Right forelimb (tissue), 1 donor: Measurements from ENCODE around the gene CFB.
"Not testable (repeated sequence)": the region's sequence is repeated elsewhere in the genome, so short reads cannot be mapped to it uniquely, and the experiment has no call there.

Experiments used
- DNase-seq: peaks from one replicate; pipeline ENCODE4 v3.0.0-alpha.2; 2018

CFB gene

DNA sequence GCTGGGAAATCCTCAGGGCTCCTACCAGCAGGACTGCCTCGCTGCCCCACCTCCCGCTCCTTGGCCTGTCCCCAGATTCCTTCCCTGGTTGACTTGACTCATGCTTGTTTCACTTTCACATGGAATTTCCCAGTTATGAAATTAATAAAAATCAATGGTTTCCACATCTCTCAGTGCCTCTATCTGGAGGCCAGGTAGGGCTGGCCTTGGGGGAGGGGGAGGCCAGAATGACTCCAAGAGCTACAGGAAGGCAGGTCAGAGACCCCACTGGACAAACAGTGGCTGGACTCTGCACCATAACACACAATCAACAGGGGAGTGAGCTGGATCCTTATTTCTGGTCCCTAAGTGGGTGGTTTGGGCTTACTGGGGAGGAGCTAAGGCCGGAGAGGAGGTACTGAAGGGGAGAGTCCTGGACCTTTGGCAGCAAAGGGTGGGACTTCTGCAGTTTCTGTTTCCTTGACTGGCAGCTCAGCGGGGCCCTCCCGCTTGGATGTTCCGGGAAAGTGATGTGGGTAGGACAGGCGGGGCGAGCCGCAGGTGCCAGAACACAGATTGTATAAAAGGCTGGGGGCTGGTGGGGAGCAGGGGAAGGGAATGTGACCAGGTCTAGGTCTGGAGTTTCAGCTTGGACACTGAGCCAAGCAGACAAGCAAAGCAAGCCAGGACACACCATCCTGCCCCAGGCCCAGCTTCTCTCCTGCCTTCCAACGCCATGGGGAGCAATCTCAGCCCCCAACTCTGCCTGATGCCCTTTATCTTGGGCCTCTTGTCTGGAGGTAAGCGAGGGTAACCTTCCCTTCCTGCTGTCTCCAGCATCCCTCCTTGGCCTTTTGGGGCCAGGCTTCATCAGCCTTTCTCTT is at the start of gene CFB:
CFB (plus strand) TSS at position 589 of the 863 bp plus-strand sequence; CDS start at position 716, 127 bp downstream.
- DNase-seq: peak; percentile 60

DNA sequence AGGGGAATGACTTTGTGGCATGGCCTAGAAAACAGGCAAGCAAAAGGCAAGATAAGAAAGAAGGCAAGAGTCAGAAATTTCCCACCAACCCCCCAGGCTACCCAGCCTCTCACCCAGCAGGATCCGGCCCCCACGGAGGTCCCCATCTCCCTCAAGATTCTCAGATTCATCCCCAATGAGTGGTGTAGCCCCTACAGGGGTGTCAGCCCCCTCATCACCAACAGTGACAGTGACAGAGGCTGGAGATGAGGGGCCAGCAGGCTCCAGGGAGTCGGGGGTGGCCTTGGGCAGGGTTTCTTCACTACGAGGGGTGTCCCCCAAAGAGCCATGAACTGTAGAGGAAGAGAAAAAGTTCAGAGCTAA is 49.4 kb upstream of the CFB start:
- DNase-seq: no peak

DNA sequence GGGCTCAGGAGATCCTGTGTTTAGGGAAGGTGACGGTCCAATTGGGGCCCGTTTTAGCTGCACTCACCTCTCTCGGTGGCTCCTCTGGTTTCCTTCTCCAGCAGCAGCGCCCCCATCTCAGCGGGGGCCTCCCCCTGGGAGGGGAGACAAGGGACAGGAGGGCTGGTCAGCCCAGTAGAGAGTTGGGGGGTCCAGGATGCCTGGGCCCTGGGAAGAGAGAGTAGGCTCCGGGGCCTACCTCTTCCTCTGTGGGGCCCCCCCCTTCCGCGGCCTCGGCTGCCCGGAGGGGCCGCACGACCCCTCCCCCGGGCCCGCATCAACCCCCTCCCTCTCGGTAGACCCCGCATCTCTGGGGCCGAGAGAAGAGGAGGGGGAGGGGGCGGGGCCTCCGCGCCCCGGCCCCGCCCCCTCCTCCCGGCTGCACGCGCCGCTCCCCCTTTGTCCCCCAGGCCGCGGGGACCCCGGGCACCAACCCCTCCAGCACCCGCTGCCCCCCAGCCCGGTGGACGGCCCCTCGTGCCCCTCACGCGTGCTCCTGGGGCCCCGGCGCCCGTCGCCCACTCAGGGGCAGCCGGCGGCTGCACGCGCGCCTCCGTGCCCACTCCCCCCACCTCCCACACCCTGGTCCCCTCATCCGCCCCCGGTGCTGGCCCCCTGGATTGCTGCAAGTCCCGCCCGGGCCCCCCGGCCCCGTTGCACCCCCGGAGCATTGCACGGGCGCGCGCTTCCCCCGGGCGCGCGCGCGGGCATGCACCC is 48.9 kb upstream of the CFB start:
- DNase-seq: no peak

DNA sequence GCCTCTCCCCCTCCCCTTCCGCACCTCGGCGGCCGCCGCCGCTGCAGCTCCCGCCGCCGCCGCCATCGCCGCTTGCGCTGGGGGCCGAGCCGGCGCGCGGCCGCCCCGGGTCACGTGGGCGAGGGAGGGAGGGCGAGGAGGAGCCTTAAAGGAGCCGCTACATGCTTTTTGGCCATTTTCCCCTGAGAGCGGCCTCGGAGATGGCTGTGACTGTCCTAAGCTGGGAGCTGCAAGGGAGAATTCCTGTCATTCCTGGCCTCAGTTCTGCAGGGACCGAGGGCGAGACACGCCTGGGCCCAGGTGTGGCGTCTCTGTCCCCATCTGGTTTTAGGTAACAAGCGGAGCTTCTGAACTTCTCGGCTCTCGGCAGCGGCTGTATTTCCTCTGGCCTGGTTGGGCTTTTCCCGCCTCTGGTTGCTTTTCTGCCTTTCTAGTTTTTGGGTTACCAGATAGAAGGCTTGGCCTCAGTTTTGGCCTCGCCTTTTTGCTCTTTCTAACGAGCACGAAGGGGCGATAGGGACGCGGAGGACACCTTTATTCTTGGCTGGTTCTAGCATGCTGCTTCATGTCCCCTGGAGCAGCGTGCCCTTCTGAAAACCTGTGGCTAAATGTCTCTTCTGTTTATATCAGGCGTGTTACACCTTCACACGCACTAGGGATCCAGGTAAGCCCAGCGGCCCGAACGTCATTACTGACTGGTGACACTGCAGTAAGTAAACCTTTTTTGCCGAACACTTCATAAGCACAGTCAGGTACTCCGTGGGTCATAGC is 48.1 kb upstream of the CFB start, which contains the start of gene EHMT2:
EHMT2 (minus strand) TSS at position 87 of the 771 bp plus-strand sequence; CDS start at position 66, 21 bp downstream.
- DNase-seq: peak; percentile 92

DNA sequence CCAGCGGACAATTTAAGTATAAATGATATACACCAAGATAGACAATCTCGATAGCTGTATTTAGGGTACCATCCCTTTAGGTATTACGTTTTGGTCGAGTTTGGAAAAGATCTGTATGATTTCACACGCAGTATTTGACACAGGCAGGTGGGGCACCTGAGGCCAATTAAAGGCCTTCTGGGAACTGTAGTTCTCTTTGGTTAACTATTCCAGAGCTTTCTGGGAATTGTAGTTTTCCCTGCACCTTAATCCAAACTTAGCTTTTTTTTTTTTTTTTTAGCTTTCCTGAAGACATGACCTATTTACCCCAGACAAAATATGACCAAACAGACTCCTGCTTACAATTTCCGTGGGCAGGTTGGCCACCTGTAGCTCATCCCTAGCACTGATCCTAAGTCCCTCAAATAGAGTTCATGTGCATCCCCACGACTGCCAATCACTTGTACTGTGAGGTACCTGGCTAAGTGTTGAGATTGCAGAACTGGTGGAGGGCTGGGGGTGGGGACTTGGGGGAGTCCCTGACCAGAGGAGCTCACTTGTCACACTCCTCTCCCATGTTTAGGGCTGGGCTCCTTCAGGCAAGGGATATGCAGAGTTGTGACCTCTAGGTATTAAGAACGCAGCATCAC is 47.4 kb upstream of the CFB start:
- no peak for DNase-seq

DNA sequence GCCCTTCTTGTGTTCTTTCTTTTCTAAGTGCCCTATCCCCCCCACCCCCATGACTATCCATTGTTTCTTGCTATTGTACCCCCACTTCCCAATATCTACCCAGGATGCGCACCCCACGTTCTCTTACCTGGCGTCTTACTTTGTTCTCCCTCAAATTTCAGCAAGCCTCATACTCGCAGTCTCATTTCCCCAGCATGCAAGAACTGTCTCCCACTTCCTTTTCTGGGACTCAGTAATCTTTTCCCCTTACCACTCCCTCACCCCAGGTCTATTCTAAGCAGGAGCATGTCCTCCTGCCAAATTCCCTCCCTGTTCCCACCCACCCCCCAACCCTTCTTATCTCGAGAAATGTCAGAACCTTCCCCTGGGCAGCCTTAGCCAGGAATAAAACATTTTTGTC is 46.7 kb upstream of the CFB start:
- DNase-seq: no peak

DNA sequence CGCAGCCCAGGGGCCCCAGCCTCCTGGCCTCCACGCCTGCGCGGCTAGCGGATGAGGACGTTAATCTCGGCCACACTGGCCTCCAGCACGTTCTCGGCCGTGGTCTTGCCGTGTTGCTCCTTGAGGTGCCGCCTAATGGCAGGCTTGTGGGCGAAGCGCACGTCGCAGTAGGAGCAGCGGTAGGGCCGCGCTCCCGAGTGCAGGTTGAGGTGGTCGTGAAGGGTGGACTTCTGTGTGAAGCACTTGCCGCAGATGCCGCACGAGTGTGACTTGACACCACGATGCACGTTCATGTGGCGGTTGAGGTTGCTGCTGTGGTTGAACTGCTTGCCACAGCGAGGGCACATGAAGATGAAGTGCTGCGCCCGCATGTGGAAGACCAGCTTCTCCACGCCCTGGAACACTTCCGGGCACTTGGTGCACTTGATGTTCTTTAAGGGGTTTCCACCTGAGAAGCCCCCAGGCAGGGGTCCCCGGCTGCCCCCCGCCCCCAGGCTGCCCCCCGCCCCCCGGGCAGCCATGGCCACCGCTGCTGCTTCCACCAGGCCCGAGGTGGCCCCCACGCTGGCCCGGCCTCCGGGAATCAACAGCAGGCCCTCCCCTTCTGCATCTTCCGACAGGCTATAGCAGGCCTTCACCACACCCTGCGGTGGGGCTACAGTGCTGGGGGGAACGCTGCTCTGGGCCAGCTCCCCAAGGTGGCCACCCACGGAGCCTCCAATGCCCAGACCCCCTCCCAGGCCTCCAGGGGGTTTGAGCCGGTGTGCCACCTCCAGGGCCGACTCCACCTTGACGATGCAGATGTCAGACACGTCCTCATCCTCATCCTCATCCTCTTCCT is 45.8 kb upstream of the CFB start:
- DNase-seq: no peak

DNA sequence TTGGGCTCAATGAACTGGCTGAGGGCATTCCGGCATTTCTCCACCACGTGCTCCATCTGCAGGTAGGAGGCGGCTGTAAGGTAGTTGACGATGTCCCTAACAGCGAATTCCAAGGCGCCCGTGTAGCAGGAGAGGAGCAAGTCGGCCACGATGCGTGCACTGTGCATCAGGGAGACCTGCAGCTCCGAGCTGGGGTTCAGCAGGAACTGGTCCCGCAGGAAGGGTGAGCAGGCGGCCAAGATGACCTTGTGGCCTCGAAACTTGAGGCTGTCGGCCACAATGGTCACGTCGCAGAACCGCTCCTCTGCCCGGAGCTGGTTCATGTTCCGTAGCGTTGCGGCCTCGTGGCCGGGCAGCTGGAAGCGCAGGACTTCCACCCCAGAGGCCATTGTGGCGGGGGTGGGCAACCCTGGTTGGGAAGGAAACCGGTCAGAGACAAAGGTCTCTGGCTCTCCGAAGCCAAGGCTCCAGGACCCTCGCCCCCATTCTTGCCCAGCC is 44.9 kb upstream of the CFB start:
- DNase-seq: no peak

DNA sequence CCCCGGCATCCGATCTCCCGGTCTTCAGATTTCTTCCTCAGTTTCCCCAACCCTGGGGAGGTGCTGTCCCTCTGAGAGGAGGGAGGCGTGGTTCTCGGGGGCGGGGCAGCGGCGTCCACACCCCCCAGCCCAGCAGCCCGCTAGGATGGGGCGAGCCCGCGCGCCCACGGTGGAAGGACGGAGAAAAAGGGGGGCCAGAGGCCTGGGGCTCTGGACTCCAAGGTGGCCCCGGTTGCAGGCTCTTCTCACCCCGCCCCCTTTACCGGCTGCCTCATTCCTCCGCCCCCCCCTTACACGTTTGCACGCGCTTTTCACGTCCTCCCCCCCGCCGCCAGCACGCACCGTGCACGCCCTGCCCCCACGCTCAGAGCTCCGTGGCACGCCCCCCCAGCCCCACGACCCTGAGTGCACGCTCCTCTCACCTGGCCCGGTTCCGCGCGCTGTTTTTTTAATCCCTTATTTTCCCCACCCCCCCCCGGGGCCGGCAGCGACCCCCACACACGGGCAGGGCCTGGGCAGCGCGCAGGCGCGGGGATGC is 44.4 kb upstream of the CFB start:
- DNase-seq: no peak

DNA sequence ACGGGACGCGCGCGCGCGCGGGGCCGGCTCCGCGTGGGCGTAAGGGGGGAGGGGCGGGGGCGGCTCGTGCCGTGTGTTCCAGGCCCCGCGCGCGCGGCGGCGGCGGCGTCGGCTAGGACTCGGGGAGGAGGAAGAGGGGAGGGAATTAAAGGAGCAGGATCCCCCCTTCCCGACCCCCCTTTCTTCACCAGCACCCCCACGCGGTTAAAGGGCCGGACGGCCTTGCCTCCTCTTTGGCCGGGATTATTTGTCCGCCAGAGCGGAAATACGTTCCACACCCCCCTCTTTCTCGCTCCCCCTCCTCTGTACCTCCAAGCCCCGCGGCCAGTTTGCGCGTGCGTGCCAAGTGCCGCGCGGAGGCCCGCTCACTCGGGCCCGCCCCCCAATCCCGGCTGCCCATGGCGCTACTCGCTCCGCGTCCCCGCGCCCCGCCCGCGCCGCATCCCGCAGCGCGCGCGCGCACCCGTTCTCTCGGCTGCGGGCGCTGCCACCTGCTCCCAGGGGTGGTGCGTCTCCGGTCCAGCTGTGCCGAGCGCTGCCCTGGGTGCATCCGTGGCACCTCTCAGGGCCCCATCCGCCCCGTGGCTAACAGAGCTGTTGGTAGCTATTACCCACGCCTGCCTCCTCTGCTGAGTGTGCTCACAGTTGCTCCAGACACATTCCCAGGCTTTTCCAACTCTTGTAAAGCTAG is 43.8 kb upstream of the CFB start, which contains the start of gene ZBTB12:
ZBTB12 (minus strand) TSS at position 134 of the 691 bp plus-strand sequence. CDS start 781 bp downstream, outside the sequence.
- DNase-seq: peak; percentile 97

DNA sequence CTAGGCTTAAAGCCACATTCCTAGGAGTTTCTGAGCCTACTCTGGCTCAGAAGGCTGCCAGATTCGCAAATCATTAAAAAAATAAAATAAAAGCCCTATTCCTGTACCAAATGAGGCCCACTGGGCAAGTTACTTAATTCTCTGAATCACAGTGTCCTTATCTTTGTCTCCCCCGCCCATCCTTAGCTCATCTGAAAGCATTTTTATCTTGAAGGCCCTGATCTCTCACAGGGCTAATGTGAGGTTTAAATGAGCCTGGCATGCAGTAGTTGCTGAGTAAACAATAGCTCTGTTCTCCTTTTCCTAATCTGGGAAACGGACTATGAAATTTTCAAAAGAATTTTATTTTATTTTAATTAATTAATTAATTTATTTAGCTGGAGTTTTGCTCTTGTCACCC is 41.9 kb upstream of the CFB start:
- no peak for DNase-seq

DNA sequence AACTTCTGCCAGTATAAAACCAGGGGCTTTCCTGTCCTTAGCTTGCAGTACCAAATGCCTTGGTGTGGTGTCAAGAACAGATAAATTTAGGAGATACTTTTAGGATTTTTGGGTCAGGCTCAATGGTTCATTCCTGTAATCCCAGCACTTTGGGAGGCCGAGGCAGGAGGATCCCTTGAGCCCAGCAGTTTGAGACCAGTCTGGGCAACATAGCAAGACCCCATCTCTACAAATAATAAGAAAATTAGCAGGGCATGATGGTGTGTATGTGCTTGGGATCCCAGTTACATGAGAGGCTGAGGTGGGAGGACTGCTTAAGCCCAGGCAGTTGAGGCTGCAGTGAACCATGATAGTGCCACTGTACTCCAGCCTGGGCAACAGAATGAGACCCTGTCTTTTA is 40.9 kb upstream of the CFB start:
- no peak for DNase-seq

DNA sequence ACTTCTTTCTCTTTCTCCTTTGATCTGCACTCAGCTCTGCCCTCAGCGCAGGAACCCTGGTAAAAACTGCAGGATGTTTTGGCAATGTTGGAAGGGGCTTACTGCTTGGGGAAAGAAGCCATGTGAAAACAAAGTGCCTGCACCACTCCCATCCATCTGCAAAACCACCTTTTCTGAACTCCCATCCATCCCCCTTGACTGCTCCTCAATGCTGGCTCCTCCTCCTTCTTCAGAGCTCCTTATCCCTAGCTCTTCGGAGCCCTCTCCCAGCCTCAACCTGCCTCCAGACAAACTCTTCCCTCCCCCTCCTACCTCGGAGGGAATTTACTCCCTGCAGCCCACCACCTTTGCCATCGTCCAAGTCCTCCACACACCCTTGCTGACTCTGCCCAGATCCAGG is 39.8 kb upstream of the CFB start:
- DNase-seq: no peak

DNA sequence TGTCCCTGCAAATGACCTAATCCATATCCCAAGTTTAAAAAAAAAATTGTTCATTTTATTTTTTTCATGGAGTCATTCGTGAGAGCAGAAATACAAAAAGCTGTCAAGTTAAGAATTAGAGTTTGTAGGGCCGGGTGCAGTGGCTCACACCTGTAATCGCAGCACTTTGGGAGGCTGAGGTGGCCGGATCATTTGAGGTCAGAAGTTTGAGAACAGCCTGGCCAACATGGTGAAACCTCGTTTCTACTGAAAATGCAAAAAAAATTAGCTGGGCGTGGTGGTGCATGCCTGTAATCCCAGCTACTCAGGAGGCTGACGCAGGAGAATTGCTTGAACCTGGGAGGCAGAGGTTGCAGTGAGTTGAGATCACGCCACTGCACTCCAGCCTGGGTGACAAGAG is 39.2 kb upstream of the CFB start:
- not testable (repeated sequence) for DNase-seq

DNA sequence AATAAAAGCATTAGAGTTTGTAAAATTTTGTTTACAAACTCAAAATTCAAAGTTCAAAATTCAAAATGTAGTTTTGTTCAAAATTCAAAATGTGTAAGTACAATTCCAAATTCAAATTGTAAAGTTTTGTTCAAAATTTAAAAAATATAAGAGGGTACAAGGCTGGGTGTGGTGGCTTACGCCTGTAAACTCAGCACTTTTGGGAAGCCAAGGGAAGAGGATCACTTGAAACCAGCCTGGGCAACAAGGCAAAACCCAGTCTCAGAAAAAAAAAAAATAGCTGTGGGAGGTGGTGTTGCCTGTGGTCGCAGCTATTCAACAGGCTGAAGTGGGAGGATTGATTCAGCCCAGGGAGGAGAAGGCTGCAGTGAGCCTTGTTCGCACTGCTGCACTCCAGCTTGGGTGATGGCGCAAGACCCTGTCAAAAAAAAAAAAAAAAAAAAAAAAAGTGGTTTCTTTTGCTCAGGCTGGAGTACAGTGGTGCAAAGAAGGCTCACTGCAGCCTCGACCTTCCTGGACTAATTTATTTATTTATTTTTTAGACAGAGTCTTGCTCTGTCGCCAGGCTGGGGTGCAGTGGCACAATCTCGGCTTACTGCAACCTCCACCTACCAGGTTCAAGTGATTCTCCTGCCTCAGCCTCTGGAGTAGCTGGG is 38.6 kb upstream of the CFB start:
- no peak for DNase-seq

DNA sequence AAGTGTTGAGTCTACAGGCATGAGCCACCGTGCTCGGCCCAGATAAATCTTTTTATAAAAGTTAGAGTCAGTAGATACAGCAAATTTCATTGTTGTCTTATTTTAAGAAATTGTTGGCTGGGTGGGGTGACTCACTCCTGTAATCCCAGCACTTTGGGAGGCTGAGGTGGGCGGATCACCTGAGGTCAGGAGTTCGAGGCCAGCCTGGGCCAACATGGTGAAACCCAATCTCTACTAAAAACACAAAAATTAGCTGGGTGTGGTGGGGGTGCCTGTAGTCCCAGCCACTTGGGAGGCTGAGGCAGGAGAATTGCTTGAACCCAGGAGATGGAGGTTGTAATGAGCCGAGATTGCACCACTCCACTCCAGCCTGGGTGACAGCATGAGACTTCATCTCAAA is 37.6 kb upstream of the CFB start:
- not testable (repeated sequence) for DNase-seq

DNA sequence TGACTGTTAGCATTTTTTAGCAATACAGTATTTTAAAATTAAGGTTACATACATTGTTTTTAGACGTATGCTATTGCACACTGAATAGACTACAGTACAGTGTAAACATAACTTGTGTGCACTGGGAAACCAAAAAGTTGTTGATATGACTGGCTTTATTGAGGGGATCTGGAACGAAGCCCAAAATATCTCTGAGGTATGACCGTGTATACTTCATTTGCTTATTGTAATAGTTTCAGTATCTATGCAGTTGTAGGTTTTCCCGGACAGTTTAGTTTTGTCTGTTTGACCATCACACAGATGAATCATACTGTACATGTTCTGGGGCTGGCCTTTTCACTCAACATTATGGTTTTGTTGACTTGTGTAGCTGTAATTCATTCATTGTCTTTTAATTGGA is 37.1 kb upstream of the CFB start:
- no peak for DNase-seq

DNA sequence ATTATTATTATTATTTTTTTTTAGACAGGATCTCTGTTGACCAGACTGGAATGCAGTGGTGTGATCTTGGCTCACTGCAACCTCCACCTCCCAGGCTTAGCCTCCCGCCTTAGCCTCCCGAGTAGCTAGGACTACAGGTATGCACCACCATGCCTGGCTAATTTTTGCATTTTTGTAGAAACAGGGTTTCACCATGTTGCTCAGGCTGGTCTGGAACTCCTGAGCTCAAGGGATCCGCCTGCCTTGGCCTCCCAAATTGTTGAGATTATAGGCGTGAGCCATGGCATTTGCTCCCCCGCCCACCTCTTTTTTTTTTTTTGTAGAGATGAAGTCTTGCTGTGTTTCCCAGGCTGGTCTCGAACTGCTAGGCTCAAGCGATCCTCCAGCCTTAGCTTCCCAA is 36.6 kb upstream of the CFB start:
- DNase-seq: not testable (repeated sequence)

DNA sequence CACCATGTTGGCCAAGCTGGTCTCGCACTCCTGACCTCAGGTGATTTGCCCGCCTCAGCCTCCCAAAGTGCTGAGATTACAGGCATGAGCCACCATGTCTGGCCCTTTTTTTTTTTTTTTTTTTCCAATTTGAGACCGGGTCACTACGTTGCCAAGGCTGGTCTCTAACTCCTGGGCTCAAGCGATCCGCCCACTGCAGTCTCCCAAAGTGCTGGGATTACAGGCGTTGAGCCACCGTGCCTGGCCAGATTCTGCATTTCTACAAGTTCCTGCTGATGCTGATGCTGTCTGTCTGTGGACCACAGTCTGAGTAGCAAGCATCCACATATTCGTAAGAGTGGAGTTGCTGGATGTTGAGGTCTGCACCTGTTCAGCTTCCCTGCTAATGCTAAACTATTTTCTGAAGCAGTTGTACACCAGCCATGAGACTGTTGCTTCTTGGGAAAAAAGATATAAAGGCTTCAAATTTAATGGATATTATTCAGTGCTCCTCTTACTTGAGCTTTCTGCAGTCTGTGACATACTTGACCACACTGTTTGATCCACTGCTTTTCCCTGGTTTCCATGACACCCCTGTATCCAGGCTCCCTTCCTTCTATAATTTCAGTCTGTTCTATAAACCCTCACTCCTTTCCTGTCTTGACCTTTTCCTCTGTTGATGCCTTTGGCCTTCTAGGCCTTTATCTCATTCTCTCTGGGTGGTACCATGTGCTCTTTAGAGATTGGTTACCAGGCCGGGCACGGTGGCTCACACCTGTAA is 33.9 kb upstream of the CFB start:
- DNase-seq: no peak
